Measurements from ENCODE around the gene PCNX3.

Gene PCNX3

DNA sequence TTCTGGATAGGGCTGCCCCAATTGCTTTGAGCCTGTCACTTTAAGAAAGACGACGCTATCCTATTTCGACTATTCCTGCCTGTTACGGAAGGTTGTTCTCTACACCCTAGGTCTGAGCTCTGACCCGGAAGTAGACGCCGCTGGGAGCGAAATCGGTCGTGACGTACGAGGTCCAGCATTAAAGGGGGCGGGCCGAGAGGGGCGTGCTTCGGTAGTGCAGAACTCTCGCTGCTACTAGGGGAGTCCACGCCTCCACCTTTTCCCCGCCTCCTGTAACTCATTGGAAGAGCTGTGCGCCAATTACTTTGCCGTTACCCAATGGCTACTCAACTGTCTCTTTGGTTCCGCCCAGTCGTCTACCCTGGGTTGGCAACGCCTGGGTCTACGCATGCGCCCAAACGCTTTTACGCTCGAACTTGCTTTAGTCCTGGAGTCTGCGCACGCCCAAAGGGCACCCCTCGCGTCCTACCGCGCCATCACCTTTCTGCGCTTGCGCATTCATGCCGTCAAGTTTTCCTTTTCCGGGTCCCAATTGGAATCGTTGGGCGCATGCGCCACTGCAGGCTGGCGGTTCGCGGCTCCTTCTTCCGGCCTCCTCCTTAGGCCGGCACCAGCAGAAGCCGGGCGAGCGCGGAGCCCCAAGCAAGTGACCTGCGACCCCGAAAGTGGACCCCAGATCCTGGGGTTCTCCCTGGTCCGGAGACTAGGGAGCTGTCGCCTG is at the start of gene PCNX3:
Gene PCNX3, plus strand, starts transcription at position 548 of the 721 bp plus-strand sequence. CDS start 536 bp downstream, outside the sequence.
- DNase-seq: peak; percentile 100

DNA sequence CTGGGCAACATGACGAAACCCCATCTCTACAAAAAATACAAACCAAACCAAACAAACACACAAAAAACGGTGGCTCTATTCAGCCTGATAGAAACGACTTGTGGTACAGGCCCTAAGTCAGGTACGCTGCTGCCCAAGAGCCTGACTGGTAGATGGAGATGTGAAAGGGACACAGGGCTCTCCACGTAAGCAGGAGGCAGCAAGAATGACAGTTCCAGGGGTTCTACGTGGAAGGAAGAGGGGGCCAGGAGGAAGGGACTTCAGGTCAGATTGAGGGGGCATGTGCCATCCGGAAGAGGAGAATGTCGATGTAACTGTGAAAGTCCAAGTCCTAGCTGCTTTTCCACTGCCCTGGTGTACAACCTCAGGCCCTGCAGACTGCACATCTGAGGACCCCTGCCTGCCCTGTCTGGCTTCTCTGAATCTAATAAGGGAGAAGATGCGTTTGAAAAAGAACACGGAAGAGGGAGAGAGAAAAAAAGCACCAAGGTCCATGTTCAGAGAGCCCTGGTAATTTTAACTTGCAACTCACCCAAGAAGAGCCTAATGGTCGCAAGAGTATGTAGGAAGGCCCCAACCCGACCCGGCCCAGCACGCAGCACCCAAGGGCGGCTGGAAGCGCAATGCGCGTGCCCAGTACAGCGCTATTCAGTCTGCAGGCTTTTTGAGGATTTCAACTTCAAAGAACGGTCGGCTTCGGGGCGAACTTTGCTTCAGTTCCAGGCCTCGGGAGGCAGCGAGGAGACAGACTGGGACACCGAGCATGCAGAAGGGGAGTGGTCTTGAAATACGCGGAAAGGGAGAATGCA is 46.2 kb upstream of the PCNX3 start:
- DNase-seq: no peak

DNA sequence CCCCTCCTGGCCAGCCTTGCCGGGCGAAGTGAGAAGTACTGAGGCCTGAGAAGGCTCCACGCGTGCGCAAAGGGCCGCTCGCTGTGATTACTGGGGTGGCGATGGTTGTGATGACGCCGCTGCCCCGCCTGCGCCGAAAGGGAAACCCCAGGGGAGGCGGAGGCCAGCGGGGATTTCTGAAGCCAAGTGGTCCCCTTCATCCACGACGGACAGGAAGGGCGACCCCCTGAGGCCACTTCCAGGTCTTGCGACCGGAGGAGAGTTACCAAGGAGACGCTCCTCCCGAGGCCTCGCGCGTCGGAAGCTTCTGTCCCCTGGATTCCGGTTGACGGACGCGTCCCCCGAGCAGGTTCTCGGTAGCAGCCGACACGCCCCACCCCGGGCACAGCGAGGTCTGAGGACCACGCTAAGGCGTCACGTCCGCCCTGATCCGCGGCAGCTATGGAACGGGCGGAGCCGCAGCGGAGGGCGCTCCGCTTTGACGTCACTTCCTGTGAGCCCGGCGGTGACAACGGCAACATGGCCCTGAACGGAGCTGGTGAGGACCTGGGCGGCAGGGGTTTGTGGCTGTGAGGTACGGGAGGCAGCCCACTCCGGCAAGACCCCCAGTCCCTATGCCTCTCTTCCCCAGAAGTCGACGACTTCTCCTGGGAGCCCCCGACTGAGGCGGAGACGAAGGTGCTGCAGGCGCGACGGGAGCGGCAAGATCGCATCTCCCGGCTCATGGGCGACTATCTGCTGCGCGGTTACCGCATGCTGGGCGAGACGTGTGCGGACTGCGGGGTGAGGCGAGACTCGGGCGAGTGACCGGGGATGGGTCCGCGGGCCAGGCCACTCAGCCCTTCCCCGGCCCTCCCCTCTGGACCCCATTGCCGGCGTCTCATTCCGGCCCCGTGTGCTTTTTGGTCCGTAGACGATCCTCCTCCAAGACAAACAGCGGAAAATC is 45.3 kb upstream of the PCNX3 start, which contains the start of gene ZNRD2:
Gene ZNRD2, plus strand, starts transcription at position 505 of the 946 bp plus-strand sequence. Its CDS starts 15 bp downstream, at position 520.
- peak; percentile 98 for DNase-seq

DNA sequence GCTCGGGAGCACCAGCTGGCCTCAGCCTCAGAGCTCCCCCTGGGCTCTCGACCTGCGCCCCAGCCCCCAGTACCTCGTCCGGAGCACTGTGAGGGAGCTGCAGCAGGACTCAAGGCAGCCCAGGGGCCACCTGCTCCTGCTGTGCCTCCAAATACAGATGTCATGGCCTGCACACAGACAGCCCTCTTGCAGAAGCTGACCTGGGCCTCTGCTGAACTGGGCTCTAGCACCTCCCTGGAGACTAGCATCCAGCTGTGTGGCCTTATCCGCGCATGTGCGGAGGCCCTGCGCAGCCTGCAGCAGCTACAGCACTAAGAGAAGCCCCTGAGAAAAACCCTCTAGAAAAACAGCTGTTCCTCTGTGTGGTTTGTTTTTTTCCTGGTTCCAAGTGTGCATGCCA is 44.2 kb upstream of the PCNX3 start:
- no peak for DNase-seq

DNA sequence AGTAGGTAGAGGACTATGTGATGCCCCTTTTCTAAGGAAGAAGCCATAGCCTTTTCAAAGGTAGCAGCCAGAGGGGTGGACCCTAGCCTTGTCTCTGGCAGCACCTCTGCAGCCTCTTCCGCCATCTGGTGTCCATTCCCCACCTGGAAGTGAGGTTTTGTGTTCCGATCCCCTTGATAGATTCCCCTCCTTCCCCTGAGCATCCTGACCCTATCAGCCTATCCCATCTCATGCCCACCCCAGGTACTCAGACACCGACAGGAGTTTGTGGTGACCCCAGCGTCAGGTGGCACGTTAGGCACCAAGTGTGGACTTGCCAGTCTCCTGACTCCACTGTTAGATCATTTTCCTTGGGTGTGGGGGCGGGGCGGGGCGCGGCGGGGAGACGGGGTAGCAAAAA is 43.6 kb upstream of the PCNX3 start:
- DNase-seq: peak; percentile 42

DNA sequence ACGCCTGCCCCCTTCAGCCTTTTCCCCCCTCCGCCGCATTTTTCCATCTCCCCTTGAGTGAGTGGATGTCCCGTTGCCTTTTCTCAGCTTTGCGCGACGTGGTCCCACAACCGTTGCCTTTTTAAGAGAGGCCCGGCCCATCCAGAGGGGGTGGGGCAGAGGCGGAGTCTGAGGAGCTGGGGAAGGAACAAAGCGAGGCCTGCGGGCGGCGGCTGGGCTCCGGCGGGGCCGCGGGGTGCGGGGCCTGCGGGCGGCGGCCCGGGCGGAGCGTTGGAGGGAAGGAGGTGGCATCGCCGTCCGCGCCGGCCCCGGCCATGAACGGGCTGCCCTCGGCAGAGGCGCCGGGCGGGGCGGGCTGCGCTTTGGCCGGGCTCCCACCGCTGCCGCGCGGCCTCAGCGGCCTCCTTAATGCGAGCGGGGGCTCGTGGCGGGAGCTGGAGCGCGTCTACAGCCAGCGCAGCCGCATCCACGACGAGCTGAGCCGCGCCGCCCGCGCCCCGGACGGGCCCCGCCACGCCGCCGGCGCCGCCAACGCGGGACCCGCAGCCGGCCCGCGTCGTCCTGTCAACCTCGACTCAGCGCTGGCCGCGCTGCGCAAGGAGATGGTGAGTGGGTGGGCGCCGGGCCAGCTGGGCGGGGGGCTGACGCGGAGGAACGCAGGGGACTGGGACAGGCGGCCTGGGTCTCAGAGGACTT is 43.1 kb upstream of the PCNX3 start, which contains the start of gene FAM89B:
Gene FAM89B, plus strand, starts transcription at position 183 of the 696 bp plus-strand sequence. Its CDS starts 132 bp downstream, at position 315.
- peak; percentile 58 for DNase-seq

DNA sequence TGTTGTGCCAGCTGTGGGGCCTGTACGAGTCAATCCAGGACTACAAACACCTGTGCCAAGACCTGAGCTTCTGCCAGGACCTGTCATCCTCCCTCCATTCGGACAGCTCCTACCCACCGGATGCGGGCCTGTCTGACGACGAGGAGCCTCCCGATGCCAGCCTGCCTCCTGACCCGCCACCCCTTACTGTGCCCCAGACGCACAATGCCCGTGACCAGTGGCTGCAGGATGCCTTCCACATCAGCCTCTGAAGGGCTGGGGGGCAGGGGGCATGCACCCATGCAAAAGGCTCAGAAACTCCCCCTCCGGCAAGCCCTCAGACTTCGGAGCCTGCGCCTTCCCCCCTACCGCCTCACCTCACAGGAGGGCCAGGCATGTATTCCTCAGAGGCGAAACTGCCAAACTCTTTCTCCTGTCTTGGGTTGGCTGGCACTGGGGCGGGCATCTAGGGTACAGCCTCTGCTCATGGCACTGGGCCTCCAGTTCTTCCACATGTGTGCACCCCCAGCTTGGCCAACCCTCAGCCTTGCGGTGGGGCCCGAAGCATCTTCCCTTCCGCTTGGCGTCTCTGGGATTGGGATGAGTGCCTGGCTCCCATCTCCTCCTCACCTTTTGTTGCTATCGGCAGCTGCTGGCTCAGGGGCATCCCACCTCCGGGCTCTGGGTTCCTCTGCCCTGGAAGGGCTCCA is 42.0 kb upstream of the PCNX3 start:
- no peak for DNase-seq

DNA sequence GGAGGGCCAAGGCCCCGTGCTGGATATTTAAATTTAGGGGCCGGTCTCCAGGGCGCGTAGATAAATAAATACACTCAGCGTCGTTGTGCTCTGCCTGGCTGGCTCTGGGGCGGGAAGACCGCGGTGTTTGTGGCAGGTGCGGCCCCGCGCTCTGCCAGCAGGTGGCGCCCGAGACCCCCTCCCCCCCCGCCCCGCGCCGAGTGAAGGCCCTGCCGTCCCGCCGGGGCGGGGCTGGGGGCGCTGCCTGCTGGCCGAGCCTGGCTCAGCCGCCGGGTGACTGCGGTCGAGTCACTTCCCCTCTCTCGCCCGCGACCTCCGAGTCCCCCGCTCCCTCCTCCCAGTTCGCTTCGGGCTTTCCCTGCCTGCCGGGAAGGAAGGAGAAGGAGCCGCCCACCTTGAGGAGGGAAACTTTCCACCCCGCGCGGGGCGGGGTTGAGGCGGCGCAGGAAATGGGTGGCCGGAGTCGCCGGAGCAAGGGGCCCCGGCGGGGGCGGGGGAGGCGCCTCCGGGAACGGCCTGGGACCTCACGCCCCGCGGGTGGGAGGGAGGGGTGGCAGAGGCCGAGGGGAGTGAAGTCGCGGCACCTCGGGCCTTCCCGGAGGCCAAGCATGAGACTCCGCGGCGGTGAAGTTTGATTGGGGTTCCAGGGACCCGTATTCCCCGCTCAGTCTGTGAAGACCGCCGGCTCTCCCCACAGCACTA is 41.3 kb upstream of the PCNX3 start:
- peak; percentile 72 for DNase-seq

DNA sequence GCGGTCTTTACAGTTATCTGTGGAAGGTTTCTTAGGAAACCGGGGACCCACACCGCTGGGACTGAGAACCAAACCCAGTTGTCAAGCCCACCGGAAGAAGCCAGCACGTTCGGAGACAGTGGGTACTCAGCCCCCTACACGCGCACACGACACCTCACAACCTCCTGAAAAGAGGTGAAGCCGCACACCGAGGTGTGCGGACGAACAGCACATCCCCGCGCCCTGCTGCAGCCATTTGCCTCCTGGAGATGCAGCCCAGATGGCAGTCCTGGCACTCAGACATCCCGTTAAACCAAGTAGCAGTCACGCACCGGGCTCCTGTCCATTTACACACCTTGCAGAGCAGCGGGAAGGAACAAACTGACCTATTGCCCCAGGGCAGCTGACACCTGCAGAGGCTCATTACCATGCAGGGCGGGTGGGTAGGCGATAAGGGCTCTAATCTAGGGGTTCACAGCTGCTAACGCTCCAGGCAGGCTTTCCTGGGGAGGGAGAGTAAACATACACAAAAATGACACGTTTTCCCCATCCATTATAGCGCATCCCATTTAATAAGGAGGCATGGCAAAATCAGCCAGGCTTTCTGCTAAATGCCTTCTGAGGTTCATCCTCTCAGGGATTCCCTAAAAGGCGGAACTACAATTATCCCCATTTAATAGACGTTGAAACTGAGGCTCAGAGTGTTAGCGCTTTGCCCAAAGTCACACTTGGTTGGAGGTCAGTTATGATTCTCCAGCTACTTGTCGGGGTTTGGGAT is 40.6 kb upstream of the PCNX3 start:
- peak; percentile 19 for DNase-seq

DNA sequence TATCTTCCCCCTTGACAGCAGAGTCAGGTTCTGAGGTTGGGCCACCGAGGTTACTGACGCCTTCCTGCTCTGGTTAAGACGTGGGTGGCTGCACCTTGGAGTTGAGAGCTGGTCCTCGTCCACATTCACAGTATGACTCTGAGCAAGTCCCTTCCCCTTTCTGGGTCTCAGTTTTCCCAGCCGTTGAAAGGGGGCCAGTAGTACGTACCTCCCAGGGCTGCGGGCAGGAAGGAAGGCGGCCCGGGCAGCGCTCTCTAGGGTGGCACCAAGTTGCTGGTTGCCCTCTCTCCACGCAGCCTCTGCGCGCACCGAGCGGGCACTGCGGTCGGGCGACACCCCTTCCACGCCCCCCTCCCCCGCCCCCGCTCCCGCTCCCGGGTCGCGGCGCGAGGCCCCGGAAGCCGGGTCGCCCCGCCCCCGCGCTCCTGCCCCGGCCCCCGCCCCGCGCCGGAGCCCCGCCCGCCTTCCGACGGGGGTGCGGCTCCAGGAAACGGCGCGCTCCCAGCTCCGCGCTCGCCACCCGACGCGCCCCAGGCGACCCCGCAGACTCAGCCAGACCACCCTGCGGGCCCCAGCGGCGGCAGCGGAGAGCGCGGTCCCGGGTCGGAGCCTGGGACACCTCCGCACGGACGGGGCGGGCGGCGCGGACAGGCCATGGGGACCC is 39.9 kb upstream of the PCNX3 start, which contains the start of gene EHBP1L1:
Gene EHBP1L1, plus strand, starts transcription at position 486 of the 664 bp plus-strand sequence. CDS start 250 bp downstream, outside the sequence.
- peak; percentile 35 for DNase-seq

DNA sequence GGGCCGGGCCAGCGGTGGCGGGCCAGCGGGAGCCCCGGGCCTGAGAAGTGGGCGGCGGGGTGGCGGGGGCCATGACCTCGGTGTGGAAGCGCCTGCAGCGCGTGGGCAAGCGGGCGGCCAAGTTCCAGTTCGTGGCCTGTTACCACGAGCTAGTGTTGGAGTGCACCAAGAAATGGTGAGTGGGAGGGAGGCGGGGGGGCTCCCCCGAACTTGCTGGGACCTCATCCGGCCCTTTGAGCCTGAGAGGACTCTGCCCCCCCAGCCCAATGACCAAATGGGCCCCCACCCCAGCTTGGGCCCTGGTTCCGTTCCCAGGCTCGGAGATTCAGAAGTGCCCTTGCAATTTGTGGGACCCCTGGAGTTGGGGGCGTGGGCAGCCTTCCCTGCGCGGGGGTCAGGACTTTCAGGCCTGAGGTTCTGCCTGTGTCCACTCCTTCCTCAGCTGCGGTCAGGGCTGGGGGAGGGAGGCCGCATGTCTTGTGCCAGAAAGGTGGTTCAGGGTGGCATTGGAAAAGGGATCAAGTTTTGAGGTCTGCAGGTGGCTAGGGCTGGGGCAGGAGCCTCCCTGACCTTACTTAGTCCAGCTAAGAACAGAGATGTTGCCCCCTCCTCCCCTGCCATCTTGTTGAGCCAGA is 39.2 kb upstream of the PCNX3 start:
- no peak for DNase-seq

DNA sequence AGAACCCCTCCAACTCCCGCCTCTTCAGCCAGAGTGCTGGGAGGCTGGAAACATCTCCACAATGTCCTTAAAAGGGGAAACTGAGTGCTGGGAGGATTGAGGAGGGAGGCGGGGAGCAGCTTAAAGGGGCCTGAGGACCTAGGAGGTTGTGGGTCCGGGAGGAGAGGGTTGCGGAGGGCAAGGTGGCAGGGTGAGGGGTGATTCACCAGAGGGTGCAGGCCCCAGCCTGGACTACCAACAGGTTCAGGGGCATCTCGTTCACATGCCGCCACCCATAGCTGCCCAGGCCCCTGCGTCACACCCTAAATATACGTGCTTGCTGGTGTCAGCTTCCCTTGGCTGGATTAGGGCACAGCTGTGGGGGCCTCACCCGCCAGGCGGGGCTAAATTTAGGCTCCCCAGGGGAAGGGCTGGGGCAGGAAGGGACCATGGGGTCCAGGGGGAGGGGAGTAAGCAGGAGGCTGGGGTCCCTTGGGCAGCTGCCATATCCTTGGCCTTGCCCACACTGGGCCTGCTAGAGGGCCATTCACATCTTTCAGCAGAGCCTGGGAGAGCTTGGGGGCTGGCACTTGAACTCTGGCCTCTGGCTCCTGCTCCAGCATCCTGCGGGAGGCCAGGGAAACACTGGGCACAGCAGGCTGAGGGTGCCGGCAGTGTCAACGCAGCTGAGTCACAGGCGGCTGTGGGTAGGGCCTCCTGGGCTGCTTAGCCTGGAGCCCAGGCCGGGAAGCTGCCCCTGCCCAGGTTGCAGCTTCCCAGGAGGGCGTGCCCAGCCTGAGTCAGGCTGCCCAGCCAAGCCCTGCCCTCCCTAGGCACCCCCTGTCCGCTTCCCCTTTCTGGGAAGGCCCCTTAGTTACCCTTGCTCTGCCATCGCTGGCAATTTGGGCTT is 38.5 kb upstream of the PCNX3 start:
- no peak for DNase-seq

DNA sequence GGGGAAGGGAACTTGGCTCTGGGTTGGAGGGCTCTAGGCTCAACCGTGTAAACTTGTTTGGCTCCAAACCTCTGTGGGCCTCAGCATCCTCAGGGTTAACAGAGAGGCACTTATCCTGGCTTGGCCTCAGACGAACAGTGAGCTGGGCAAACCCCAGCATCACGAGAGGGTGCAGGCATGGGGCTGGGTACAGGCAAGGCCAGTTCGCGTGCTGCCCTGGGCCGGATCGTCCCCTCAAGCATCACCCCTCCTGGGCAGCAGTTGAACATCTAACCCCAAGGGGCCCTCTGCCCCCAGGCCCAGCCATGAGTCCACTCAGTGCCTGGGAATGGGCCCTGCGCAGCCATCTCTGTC is 37.8 kb upstream of the PCNX3 start:
- DNase-seq: no peak

DNA sequence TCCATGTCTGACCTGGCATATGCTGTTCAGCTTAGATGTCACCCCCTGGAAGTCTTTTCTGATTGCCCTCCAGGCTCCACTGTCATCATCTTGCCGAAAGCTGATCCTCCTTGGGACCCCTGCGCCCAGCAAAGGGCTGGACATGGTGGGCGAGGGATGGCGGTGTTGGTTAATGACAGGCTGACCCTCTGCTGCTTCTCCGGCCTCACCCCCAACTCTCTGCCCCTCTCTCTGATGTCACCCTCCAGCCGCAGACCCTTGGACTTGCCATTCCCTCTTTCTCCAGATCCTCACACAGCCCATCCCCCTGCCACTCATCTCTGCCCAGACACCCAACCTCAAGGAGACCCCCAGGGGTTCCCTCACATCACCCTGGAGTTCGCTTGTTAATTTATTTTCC is 37.4 kb upstream of the PCNX3 start:
- DNase-seq: no peak

DNA sequence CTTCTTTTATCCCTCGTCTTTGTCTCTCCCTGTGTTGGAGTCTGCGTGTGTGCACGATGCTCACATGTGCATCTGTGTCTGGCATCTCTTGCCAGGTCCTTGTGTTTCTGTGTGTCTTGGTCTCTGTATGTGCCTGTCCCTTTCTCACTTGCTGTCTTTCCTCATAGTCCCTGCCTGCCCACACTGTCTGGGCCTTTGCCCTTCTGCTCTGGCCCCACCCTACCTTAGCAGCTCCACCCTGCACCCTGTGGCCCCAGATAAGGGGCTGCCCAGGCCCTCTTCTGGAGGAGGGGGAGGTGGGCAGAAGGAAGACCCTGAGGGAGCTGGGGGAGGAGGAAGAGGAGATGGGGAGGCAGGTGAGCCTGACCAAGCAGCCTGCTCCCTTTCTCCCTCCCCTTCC is 36.9 kb upstream of the PCNX3 start:
- no peak for DNase-seq

DNA sequence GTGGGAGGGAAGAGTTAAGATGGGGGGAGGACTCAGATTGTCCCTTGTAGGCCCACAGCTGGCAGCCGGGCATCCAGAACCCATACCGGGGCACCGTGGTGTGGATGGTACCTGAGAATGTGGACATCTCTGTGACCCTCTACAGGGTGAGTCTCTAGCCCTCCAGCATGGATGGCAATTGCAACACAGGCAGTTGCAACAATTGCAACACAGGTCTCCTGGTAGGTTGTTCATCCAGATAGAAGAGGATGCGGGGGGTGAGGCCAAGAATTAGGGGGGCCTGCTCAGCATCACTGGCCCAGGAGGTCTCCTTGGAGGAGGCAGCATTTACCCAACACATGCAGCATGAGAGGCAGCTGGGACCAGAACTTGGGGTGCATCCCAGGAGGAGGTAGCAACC is 36.3 kb upstream of the PCNX3 start:
- no peak for DNase-seq

DNA sequence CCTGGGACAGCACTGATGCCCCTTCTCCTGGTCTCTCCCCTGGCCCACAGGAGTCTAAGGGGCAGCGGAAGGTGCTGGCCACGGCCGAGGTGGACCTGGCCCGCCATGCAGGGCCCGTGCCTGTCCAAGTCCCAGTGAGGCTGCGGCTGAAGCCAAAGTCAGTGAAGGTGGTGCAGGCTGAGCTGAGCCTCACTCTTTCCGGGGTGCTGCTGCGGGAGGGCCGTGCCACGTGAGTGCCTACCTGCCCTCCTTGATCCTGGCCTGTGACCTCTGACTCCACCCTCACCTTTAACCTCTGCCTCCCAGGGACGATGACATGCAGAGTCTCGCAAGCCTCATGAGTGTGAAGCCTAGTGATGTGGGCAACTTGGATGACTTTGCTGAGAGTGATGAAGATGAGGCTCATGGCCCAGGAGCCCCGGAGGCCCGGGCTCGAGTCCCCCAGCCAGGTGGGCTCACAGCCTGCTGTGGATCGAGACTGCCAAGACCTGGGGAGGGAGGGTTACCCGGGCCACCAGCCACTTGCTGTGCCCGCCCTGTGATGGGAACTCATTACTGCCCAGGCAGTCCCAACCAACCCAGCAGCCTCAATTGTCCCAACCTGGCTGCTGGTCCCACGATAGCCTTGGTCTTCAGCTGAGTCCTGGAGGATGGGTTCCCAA is 35.4 kb upstream of the PCNX3 start:
- no peak for DNase-seq

Measured in NCI-H345 (cell line).